Sigmoid colon (tissue), 7 donors: Measurements from ENCODE around the gene ACSM3. TPM values are rescaled to one million over a fixed set of nuclear protein-coding genes. Genes with fewer than 3 reads are reported as not detected.

Source experiments
- DNase-seq: peaks from one replicate; pipeline ENCODE4 v3.0.0-alpha.2; 2019
- H3K27ac ChIP-seq, 4 donors: fragments of 200-600 bp; sonication (generic); one replicate each; pipeline ENCODE4 v1.5.1; 2016 to 2019; ENCODE audit warnings: mild to moderate bottlenecking in 1 of 4
- H3K27me3 ChIP-seq, 3 donors: fragments of 200-600 bp; sonication (generic); one replicate each; pipeline ENCODE4 v1.5.1; 2019; ENCODE audit warnings: mild to moderate bottlenecking in 1 of 3
- H3K36me3 ChIP-seq, 4 donors: fragments of 200-600 bp; sonication (generic); one replicate each; pipeline ENCODE4 v1.5.1; 2016 to 2019
- H3K4me1 ChIP-seq, 4 donors: fragments of 200-600 bp; sonication (generic); one replicate each; pipeline ENCODE4 v1.5.1; 2017 to 2019
- H3K4me3 ChIP-seq, 4 donors: fragments of 200-600 bp; sonication (generic); one replicate each; pipeline ENCODE4 v1.5.1; 2017 to 2019; ENCODE audit warnings: mild to moderate bottlenecking in 2 of 4, moderate library complexity in 1 of 4
- H3K9me3 ChIP-seq, 4 donors: fragments of 200-600 bp in 3 of 4; sonication (generic) in 3 of 4; one replicate each; pipeline versions ENCODE4 v1.5.1 to v1.6.1; 2013 to 2019
- EP300 ChIP-seq, 4 donors: sonication (generic); formaldehyde crosslinking; IDR thresholded peaks; one replicate each; pipeline ENCODE4 v1.6.1; 2017; ENCODE audit warnings: antibody characterized with exemption in 4 of 4
- POLR2A ChIP-seq, 2 donors: fragments of 450-650 bp; IDR thresholded peaks; one replicate each; pipeline ENCODE4 v1.6.1; 2016; ENCODE audit warnings: antibody characterized with exemption in 2 of 2, mild to moderate bottlenecking in 2 of 2, moderate library complexity in 2 of 2
- POLR2AphosphoS5 ChIP-seq, 4 donors: sonication (generic); formaldehyde crosslinking; IDR thresholded peaks; one replicate each; pipeline ENCODE4 v1.6.1; 2017; ENCODE audit warnings: antibody characterized with exemption in 4 of 4
- WGBS, 2 donors: extraction: QIAGEN DNeasy Blood & Tissue Kit; methylation state at CpG; one replicate each; pipeline ENCODE4 v1.1.7; 2013; 5-methylcytosine and 5-hydroxymethylcytosine counted together
- intact Hi-C: fragments of 100-400 bp; cut with DNase I; formaldehyde crosslinking; loops from one replicate; pipeline ENCODE4 v1.15.1; 2023
- polyA plus RNA-seq, 3 donors: library from polyadenylated mRNA; stranded (reverse); fragments of 200-250 nt; gene quantifications; one replicate each; pipeline ENCODE4 v1.2.3, GENCODE V29; 2013
- small RNA-seq, 3 donors: library from RNA; depleted of rRNA; stranded (forward); fragments of <200 nt; gene quantifications; one replicate each; pipeline ENCODE3, GENCODE V24; 2016
- total RNA-seq, 4 donors: library from RNA; depleted of rRNA; stranded (reverse); fragments of >200 nt; gene quantifications; one replicate each; pipeline ENCODE4 v1.1.0, GENCODE V29; 2016
- TF ChIP-seq, protein P1 (sequence below), 4 experiments: fragments of 450-650 bp in 3 of 4; fragments of 200-600 bp in 1 of 4; IDR thresholded peaks; one replicate each; pipeline ENCODE4 v1.5.1; 2016 to 2019; ENCODE audit warnings: antibody characterized with exemption in 4 of 4, mild to moderate bottlenecking in 3 of 4, moderate library complexity in 2 of 4
- donor health status: healthy with polysubstance abuse.
- donor health status: Bipolar disorder and iron deficiency.
- donor health status: healthy.

Gene ACSM3
- total and polyA plus RNA-seq, 7 donors = 12.5 to 25.7 (median 16.2) TPM

DNA sequence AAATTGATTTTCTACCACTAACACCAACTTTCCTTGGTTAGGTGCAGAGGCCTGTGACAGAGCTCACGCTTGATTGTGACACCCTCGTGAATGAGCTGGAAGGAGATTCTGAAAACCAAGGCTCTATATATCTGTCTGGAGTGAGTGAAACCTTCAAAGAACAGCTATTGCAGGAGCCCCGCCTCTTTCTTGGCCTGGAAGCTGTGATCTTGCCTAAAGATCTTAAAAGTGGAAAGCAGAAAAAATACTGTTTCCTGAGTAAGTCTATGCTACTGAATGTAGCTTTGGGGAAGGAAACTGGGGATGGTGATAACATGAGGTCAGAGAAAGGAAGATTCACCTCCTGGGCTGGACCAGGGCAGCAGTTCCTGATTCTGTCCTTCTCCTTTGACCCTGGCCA lies 80.8 kb downstream of the ACSM3 start:
- TF ChIP-seq POLR2AphosphoS5 (IDR thresholded peaks at IDR 0.05) = no peak
- no peak for TF ChIP-seq POLR2A (IDR thresholded peaks at IDR 0.05)
- TF ChIP-seq, protein P1, sequence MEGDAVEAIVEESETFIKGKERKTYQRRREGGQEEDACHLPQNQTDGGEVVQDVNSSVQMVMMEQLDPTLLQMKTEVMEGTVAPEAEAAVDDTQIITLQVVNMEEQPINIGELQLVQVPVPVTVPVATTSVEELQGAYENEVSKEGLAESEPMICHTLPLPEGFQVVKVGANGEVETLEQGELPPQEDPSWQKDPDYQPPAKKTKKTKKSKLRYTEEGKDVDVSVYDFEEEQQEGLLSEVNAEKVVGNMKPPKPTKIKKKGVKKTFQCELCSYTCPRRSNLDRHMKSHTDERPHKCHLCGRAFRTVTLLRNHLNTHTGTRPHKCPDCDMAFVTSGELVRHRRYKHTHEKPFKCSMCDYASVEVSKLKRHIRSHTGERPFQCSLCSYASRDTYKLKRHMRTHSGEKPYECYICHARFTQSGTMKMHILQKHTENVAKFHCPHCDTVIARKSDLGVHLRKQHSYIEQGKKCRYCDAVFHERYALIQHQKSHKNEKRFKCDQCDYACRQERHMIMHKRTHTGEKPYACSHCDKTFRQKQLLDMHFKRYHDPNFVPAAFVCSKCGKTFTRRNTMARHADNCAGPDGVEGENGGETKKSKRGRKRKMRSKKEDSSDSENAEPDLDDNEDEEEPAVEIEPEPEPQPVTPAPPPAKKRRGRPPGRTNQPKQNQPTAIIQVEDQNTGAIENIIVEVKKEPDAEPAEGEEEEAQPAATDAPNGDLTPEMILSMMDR (IDR thresholded peaks at IDR 0.05) = no peak
- TF ChIP-seq EP300 (IDR thresholded peaks at IDR 0.05) = no peak
- Histone ChIP-seq H3K4me3 (no peak overlapping the region), H3K36me3 (no peaks in the 10 kb centered on the region), H3K27ac (no peak overlapping the region), H3K4me1 (peaks cover 0 to 2% (median 0%) of the 10 kb centered on the region in 4 donors), H3K27me3 (no peaks in the 10 kb centered on the region), H3K9me3 (no peaks in the 10 kb centered on the region)
- no peak for DNase-seq
- 63 to 84% methylated on average over 3 of the region's 3 CpGs for WGBS, 2 donors
- intact Hi-C loops = no loop called here

DNA sequence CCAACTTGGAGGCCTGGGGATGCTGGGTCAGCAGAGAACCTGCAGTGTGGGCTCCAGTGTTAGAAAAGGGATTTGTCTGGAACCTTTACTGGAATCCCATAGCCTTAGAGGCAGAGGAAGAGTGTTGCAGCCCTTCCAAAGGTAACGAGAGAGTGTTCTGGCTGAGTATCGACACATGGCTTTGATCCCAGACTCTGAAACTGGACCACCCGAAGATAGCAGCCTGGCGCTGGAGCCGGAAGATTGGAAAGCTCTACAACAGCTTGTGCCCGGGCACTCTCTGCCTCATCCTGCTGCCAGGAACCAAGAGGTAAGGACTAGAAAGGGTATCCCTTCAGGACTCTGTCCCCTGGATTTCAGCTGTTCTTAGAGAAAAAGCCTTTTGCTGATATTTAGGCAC lies 82.2 kb downstream of the ACSM3 start:
- no peak for DNase-seq
- TF ChIP-seq EP300 (IDR thresholded peaks at IDR 0.05) (no peak), POLR2A (IDR thresholded peaks at IDR 0.05) (no peak), POLR2AphosphoS5 (IDR thresholded peaks at IDR 0.05) (no peak)
- TF ChIP-seq, protein P1 (IDR thresholded peaks at IDR 0.05) = no peak
- Histone ChIP-seq H3K27me3 (no peaks in the 10 kb centered on the region), H3K36me3 (no peaks in the 10 kb centered on the region), H3K4me3 (no peak overlapping the region), H3K27ac (no peak overlapping the region), H3K9me3 (no peaks in the 10 kb centered on the region), H3K4me1 (peaks cover 0 to 16% (median 14%) of the 10 kb centered on the region in 4 donors)
- intact Hi-C loops = no loop called here
- WGBS, 2 donors = 97 to 98% methylated on average over 6 of the region's 6 CpGs

DNA sequence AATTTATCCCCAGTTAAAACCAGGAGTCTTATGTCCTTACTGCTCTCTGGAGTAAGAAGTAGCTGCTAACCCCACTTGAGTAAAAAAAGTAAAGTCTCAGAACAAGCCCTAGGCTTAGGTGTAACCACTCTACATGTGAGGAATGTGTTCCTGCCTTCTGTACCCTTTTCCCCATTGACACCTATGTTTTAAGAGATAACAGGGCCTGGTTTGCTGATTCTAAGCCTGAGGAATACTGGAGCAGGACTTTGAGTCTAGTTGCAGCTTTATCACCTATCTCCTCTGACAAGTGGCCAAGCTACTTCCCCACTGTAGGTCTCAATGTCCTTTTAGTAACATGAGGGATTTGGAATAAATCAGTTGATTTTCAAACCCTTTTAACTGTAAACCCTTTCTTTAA lies 82.7 kb downstream of the ACSM3 start:
- H3K36me3 ChIP-seq = no peaks in the 10 kb centered on the region
- peaks cover 0 to 21% (median 19%) of the 10 kb centered on the region in 4 donors for H3K4me1 ChIP-seq
- intact Hi-C loops = no loop called here
- no peaks in the 10 kb centered on the region for H3K9me3 ChIP-seq
- DNase-seq = no peak
- H3K27me3 ChIP-seq = no peaks in the 10 kb centered on the region
- no peak overlapping the region for H3K4me3 ChIP-seq
- no peak overlapping the region for H3K27ac ChIP-seq
- TF ChIP-seq EP300 (IDR thresholded peaks at IDR 0.05) (no peak), POLR2A (IDR thresholded peaks at IDR 0.05) (no peak), POLR2AphosphoS5 (IDR thresholded peaks at IDR 0.05) (no peak)
- TF ChIP-seq, protein P1 (IDR thresholded peaks at IDR 0.05) = no peak

Small RNA genes lying within 50 kb of the gene (small RNA-seq; reads per million reads assigned to genes)
- gene RF00618 (0 reads per million in 3 donors), gene RNU6-944P (0 to 0.11 (median 0) reads per million in 3 donors)

Other genes with a start within 250 kb of the ACSM3 start
- gene ACSM2B, start 187.6 kb upstream of the ACSM3 start, total RNA-seq = under 1 TPM in 1 of 4 donors, not detected in 3; 0.14 TPM
- gene ACSM2B, start 187.6 kb upstream of the ACSM3 start, polyA plus RNA-seq = under 1 TPM in 1 of 3 donors, not detected in 2; 0.03 TPM
- 1 to 10 TPM in 3 of 4 donors, under 1 TPM in 1; 0.71 to 2.4 (median 1.8) TPM for gene ACSM1, start 66.3 kb upstream of the ACSM3 start, total RNA-seq
- gene ACSM1, start 66.3 kb upstream of the ACSM3 start, polyA plus RNA-seq = 1 to 10 TPM in 1 of 3 donors, under 1 TPM in 2; 0.41 to 1.2 (median 0.69) TPM
- 100 to 1,000 TPM in 3 of 4 donors, 10 to 100 TPM in 1; 59.3 to 115 (median 112) TPM for gene THUMPD1, start 22.2 kb upstream of the ACSM3 start, total RNA-seq
- 10 to 100 TPM; 12.0 to 21.7 (median 15.5) TPM for gene THUMPD1, start 22.2 kb upstream of the ACSM3 start, polyA plus RNA-seq
- gene ERI2, start 42.5 kb downstream of the ACSM3 start, total RNA-seq = 10 to 100 TPM in 3 of 4 donors, 1 to 10 TPM in 1; 7.2 to 19.3 (median 16.6) TPM
- 10 to 100 TPM in 2 of 3 donors, 1 to 10 TPM in 1; 8.4 to 24.3 (median 12.8) TPM for gene ERI2, start 42.5 kb downstream of the ACSM3 start, polyA plus RNA-seq
- 1 to 10 TPM; 1.8 to 7.5 (median 3.0) TPM for gene REXO5, start 42.5 kb downstream of the ACSM3 start, total RNA-seq
- gene REXO5, start 42.5 kb downstream of the ACSM3 start, polyA plus RNA-seq = 1 to 10 TPM; 1.2 to 2.9 (median 1.2) TPM
- 10 to 100 TPM; 10.8 to 21.6 (median 16.2) TPM for gene DCUN1D3, start 136.3 kb downstream of the ACSM3 start, total RNA-seq
- gene DCUN1D3, start 136.3 kb downstream of the ACSM3 start, polyA plus RNA-seq = 1 to 10 TPM; 3.0 to 5.0 (median 3.9) TPM
- gene LYRM1, start 136.8 kb downstream of the ACSM3 start, total RNA-seq = 10 to 100 TPM; 38.5 to 85.6 (median 53.4) TPM
- 10 to 100 TPM; 31.2 to 43.7 (median 34.8) TPM for gene LYRM1, start 136.8 kb downstream of the ACSM3 start, polyA plus RNA-seq